HFF-Myc (cell line): ENCODE results near the gene SH3TC1.

Experiments
- DNase-seq: peaks from one replicate; pipeline ENCODE4 v3.0.0-alpha.2; 2011; ENCODE audit warnings: low read depth; ENCODE audit errors: extremely low read depth
- H3K4me3 ChIP-seq: replicated peaks from 2 replicates; pipeline ENCODE4 v1.5.1; 2011; ENCODE audit warnings: low read depth, mild to moderate bottlenecking, control low read depth, low read length
- CTCF ChIP-seq: IDR thresholded peaks from 2 replicates; pipeline ENCODE4 v1.5.1; 2012; ENCODE audit warnings: mild to moderate bottlenecking, low read depth, low read length, control low read depth; ENCODE audit errors: missing control alignments

The SH3TC1 gene

GRCh38 chr4:8282134-8282641 is 83.1 kb downstream of the SH3TC1 start:
- H3K4me3 ChIP-seq, result no peak overlapping the region
- no peak for TF ChIP-seq CTCF
- no peak for DNase-seq

GRCh38 chr4:8282742-8283141 is 83.7 kb downstream of the SH3TC1 start:
- H3K4me3 ChIP-seq, result no peak overlapping the region
- no peak for TF ChIP-seq CTCF

GRCh38 chr4:8283161-8283560 is 84.1 kb downstream of the SH3TC1 start:
- no peak overlapping the region for H3K4me3 ChIP-seq
- no peak for TF ChIP-seq CTCF
- no peak for DNase-seq

More at GRCh38 chr4:8282742-8283141, 83.7 kb downstream of the SH3TC1 start:
- no peak for DNase-seq

- no peak overlapping the region for H3K4me3 ChIP-seq
- no peak for DNase-seq
- no peak for TF ChIP-seq CTCF
Observed at GRCh38 chr4:8283631-8284121, 84.6 kb downstream of the SH3TC1 start.

GRCh38 chr4:8284391-8284790 is 85.3 kb downstream of the SH3TC1 start:
- no peak for TF ChIP-seq CTCF
- no peak for DNase-seq
- no peak overlapping the region for H3K4me3 ChIP-seq

GRCh38 chr4:8285143-8285975 is 86.3 kb downstream of the SH3TC1 start:
- no peak for DNase-seq
- no peak overlapping the region for H3K4me3 ChIP-seq
- no peak for TF ChIP-seq CTCF
